ENCODE results near the gene PEAK1. TPM values are rescaled to one million over a fixed set of nuclear protein-coding genes. Genes with fewer than 3 reads are reported as not detected.

Gene PEAK1
- total RNA-seq, 1 experiment from 2014 or later = 36.7 TPM

DNA sequence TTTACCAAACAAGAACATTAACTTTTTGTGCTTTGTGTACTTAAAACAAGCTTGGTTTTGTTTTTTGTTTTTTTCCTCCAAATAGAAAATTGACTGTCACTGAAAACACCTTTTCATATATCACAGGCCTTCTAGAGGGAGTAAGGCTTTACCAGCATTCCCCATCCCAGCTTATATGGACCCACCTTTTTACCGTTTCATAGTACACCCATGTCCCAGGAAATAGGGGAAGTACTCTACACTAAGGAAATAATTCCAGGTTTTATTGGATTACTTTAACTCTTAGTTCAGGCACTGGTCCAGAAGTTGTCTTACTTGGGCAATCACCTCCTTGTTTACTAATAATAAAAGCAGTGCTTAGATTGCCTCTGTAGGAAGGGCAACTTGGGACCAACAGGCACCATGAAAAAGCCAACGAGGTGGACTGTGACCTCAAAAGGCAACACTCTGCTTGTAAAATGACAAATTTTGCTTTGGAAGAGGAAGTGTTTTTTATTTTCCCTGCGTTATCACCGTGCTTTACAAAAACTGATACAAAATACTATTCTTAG is 27.0 kb upstream of the PEAK1 start:
- intact Hi-C loops (cut with micrococcal nuclease; ENCODE audit: unreplicated experiment) = no loop called here
- H3K27me3 ChIP-seq (replicated peaks; ENCODE audit: insufficient read depth, low read depth, low read length, poor library complexity) = no peaks in the 10 kb centered on the region

DNA sequence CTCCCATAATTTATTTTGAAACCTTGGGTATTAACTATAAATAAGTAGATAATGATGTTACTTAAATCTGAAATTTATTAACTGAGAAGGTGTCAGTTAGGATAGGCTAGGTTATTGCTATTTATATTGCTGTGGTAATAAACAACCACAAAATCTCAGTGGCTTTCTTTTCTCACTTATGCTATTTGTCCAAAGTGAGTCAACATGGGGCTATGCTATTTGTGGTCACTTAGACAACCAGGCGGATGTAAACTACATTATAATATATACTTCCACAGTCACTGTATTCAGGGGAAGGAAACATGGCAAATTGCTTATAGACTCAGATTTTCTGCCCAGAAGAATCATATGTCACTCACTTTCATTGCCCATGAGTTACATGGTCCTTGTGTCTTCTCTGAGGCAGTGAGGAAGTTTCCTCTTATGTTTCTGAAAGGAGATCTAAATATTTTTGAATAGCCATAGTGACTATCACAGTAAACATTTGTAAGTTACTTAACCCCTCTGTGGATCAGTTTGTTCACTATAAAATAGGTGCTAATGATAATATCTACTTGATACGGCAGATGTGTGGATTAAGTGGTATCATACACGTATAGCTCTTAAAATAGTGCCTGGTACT is 20.6 kb upstream of the PEAK1 start:
- Histone ChIP-seq H3K27me3 (replicated peaks; ENCODE audit: insufficient read depth, low read depth, low read length, poor library complexity) (no peaks in the 10 kb centered on the region), H3K27ac (ENCODE audit: low read depth, low read length, poor library complexity, severe bottlenecking) (no peak overlapping the region), H3K36me3 (ENCODE audit: insufficient read depth, low read length, poor library complexity, severe bottlenecking) (no peaks in the 10 kb centered on the region), H3K4me1 (ENCODE audit: insufficient read depth, low read length, poor library complexity, severe bottlenecking) (no peaks in the 10 kb centered on the region), H3K4me3 (ENCODE audit: low read depth, low read length, poor library complexity, severe bottlenecking) (no peak overlapping the region), H3K9me3 (ENCODE audit: low read depth, low read length, poor library complexity, severe bottlenecking) (no peaks in the 10 kb centered on the region)
- CTCF ChIA-PET = no interaction called here
- BruUV-seq (replicated peaks) = no TSS peak
- DNase-seq (ENCODE audit: low spot score) = no peak
- TF ChIP-seq, protein P1, sequence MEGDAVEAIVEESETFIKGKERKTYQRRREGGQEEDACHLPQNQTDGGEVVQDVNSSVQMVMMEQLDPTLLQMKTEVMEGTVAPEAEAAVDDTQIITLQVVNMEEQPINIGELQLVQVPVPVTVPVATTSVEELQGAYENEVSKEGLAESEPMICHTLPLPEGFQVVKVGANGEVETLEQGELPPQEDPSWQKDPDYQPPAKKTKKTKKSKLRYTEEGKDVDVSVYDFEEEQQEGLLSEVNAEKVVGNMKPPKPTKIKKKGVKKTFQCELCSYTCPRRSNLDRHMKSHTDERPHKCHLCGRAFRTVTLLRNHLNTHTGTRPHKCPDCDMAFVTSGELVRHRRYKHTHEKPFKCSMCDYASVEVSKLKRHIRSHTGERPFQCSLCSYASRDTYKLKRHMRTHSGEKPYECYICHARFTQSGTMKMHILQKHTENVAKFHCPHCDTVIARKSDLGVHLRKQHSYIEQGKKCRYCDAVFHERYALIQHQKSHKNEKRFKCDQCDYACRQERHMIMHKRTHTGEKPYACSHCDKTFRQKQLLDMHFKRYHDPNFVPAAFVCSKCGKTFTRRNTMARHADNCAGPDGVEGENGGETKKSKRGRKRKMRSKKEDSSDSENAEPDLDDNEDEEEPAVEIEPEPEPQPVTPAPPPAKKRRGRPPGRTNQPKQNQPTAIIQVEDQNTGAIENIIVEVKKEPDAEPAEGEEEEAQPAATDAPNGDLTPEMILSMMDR (conservative IDR thresholded peaks at IDR 0.05; ENCODE audit: low read depth, low read length) = no peak
- no peak for TF ChIP-seq EZH2 (IDR thresholded peaks at IDR 0.05; ENCODE audit: borderline replicate concordance, low read depth, low read length, poor library complexity, severe bottlenecking)
- intact Hi-C loops (cut with micrococcal nuclease; ENCODE audit: unreplicated experiment) = no loop called here
- POLR2A ChIA-PET (ENCODE audit: low non-redundant PET) = no interaction called here

More for the DNA sequence above, 27.0 kb upstream of the PEAK1 start:
- ChIA-PET POLR2A (ENCODE audit: low non-redundant PET) (interaction anchor here (0.7 kb wide), 1 partner anchor 74 kb away, joined by 3 read pairs; no protein-coding TSS in a partner anchor), CTCF (no interaction called here)
- no peak for DNase-seq (ENCODE audit: low spot score)
- H3K4me3 ChIP-seq (ENCODE audit: low read depth, low read length, poor library complexity, severe bottlenecking) = no peak overlapping the region
- BruUV-seq (replicated peaks) = no TSS peak
- no peak for TF ChIP-seq EZH2 (IDR thresholded peaks at IDR 0.05; ENCODE audit: borderline replicate concordance, low read depth, low read length, poor library complexity, severe bottlenecking)
- TF ChIP-seq, protein P1 (conservative IDR thresholded peaks at IDR 0.05; ENCODE audit: low read depth, low read length) = no peak
- no peak overlapping the region for H3K27ac ChIP-seq (ENCODE audit: low read depth, low read length, poor library complexity, severe bottlenecking)
- H3K4me1 ChIP-seq (ENCODE audit: insufficient read depth, low read length, poor library complexity, severe bottlenecking) = peaks cover 2% of the 10 kb centered on the region
- H3K9me3 ChIP-seq (ENCODE audit: low read depth, low read length, poor library complexity, severe bottlenecking) = no peaks in the 10 kb centered on the region
- no peaks in the 10 kb centered on the region for H3K36me3 ChIP-seq (ENCODE audit: insufficient read depth, low read length, poor library complexity, severe bottlenecking)

DNA sequence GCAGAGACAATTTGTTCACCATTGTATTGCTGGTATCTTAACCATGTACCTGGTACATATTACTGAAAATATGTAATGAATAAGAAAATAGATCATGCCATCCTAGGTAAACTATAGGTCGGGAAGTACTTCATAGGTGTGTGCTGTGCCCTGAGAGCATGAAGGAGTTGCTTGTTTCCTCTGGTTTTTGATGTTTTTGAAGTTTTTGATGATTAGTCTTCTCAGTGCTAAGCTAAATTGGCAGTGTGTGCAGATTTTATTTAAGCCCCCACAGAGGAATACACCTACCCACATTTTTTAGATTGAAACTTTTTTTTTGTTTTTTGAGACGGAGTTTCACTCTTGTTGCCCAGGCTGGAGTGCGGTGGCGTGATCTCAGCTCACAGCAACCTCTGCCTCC is 17.4 kb upstream of the PEAK1 start:
- Histone ChIP-seq H3K9me3 (ENCODE audit: low read depth, low read length, poor library complexity, severe bottlenecking) (no peaks in the 10 kb centered on the region), H3K27ac (ENCODE audit: low read depth, low read length, poor library complexity, severe bottlenecking) (no peak overlapping the region), H3K4me3 (ENCODE audit: low read depth, low read length, poor library complexity, severe bottlenecking) (no peak overlapping the region), H3K36me3 (ENCODE audit: insufficient read depth, low read length, poor library complexity, severe bottlenecking) (no peaks in the 10 kb centered on the region), H3K4me1 (ENCODE audit: insufficient read depth, low read length, poor library complexity, severe bottlenecking) (no peaks in the 10 kb centered on the region), H3K27me3 (replicated peaks; ENCODE audit: insufficient read depth, low read depth, low read length, poor library complexity) (no peaks in the 10 kb centered on the region)
- no peak for TF ChIP-seq EZH2 (IDR thresholded peaks at IDR 0.05; ENCODE audit: borderline replicate concordance, low read depth, low read length, poor library complexity, severe bottlenecking)
- TF ChIP-seq, protein P1 (conservative IDR thresholded peaks at IDR 0.05; ENCODE audit: low read depth, low read length) = no peak
- CTCF ChIA-PET = interaction anchor here (0.6 kb wide), 1 partner anchor 986 kb away, joined by 3 read pairs; no protein-coding TSS in a partner anchor
- no peak for DNase-seq (ENCODE audit: low spot score)
- intact Hi-C loops (cut with micrococcal nuclease; ENCODE audit: unreplicated experiment) = no loop called here
- BruUV-seq (replicated peaks) = no TSS peak
- POLR2A ChIA-PET (ENCODE audit: low non-redundant PET) = no interaction called here
